HG03354 (cell line): ENCODE results near the gene SLTM.
"Not testable (repeated sequence)": the region's sequence is repeated elsewhere in the genome, so short reads cannot be mapped to it uniquely, and the experiment has no call there.

Experiments used
- ATAC-seq: cut with Tn5 transposase; IDR thresholded peaks from one replicate; pipeline ENCODE4 v1.9.1; 2021; ENCODE audit warnings: mild to moderate bottlenecking; ENCODE audit not compliant: unreplicated experiment, poor library complexity, severe bottlenecking

The SLTM gene

DNA sequence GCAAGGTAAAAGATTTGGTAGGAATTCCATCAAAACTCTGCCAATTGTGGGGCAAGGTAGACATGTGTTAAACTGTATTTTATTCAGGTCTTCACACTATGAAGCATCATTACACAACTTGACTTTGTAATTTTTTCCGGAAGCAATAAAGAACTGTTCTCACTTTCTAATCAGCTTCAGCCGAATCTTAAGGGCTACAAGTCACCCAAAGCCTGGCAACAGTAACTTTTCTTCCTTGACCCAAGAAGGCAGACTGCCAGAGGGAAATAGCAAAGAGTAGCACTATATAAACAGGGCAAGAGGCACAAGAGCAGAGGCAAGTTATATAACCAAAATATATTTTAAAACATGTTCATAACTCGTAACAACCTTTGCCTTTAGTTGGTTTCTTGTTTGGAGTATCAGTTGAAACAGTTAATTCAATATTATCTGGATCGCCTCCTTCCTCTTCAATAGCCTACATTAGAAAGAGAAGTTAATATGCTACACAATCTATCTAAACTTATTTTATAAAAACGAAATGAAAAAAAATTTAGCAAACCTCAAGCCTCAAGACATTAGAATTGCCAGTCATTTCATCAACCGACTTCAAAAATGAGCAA lies 1.4 kb downstream of the SLTM start:
- ATAC-seq, result no peak

DNA sequence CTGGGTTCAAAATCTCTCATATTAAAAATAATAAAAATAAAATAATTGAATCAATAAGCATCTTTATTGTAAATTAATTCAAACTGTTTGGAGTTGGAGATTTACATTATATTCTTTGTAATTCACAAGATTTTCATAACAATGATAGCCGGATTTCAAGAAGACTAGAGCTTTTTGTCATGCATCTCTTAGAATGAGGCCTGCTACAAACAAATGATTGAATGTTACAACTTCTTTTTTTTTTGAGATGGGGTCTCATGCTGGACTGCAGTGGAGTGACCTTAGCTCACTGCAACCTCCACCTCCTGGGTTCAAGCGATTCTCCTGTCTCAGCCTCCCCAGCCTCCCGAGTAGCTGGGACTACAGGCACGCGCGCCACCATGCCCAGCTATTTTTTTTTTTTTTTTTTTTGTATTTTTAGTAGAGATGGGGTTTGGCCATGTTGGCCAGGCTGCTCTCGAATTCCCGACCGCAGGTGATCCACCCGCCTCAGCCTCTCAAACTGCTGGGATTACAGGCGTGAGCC lies 3.5 kb downstream of the SLTM start:
- no peak for ATAC-seq

DNA sequence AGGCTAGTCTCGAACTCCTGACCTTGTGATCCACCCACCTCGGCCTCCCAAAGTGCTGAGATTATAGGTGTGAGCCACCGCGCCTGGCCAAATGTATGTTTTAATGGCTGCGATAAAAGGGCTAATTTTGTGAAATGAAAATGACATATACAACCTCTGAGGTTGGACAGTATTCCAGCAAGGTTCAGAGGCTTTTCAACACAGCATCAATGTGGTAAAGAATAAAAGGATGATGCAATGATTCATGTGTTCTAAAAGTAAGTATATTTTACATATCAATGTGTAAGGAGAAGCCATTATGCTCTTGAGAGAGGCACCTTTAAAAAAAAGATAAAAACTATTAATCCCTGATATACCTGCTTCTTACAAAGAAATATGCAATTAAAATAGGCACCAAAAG lies 6.7 kb downstream of the SLTM start:
- ATAC-seq, result no peak

DNA sequence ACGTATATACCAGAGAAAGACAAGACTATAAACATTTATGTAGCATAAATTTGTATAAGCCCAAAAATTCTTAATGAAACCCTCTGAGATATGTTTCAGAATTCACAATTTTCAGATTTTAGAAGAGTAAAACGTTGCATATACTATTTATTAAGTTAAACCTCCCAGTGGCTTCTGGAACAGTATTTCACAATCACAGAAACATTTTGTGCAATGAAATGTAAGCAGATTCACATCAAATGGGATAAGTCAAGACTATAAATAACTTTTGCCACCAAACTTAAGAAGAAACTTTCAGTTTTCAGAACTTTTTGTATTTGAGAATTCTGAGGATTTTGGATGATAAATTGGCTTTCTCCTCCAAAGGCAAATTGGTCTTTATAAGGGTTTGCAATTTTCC lies 9.2 kb downstream of the SLTM start:
- no peak for ATAC-seq

- ATAC-seq, result no peak
These were observed 9.7 kb downstream of the SLTM start for GRCh38 chr15:58923696-58924300.

GRCh38 chr15:58923284-58923683 lies 10.2 kb downstream of the SLTM start:
- ATAC-seq, result no peak

- no peak for ATAC-seq
These were observed 12.2 kb downstream of the SLTM start for GRCh38 chr15:58921267-58921790.

DNA sequence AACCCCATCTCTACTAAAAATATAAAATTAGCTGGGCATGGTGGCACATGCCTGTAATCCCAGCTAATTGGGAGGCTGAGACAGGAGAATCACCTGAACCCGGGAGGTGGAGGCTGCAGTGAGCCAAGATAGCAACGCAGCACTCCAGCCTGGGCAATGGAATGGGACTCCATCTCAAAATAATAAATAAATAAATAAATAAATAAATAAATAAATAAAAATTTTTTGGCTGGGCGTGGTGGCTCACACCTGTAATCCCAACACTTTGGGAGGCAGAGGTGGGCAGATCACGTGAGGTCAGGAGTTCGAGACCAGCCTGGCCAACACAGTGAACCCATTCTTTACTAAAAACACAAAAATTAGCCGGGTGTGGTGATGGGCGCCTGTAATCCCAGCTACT lies 13.0 kb downstream of the SLTM start:
- not testable (repeated sequence) for ATAC-seq

DNA sequence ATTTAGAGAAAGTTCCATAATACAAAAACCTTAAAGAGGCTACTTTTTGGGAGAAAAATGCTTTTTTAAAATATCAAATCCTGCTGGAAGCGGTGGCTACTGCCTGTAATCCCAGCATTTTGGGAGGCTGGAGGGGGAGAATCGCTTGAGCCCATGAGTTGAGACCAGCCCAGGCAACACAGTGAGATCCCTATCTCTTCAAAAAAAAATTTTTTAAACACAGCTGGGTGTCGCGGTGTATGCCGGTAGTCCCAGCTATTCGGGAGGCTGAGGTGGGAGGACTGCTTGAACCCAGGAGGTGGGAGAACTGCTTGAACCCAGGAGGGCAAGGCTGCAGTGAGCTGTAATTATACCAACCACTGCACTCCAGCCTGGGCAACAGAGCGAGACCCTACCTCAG lies 14.2 kb downstream of the SLTM start:
- ATAC-seq, result no peak

DNA sequence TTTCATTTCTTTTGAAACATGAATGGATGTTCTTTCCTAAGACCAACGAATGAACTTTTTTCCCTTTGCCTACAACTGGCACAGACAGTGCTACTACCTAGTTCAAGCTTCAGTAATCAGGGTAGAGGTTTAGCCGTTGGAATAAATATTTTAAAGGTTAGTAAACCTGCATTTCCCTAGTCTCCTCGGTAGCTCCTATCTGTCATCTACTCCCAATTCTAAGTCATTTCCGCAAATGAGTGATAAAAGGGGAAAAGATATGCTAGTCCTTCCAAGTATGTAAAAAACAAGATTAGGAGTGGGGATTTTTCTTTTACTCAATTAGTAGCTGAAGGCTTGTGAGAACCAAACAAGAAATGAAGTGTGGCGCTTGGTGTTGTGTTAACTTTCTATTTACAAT lies 15.2 kb downstream of the SLTM start:
- no peak for ATAC-seq

GRCh38 chr15:58917613-58918129 lies 15.8 kb downstream of the SLTM start:
- not testable (repeated sequence) for ATAC-seq

GRCh38 chr15:58916962-58917361 lies 16.5 kb downstream of the SLTM start:
- no peak for ATAC-seq

- ATAC-seq, result no peak
These were observed 23.0 kb downstream of the SLTM start for GRCh38 chr15:58910456-58910855.

- no peak for ATAC-seq
These were observed 23.9 kb downstream of the SLTM start for GRCh38 chr15:58909616-58910015.

DNA sequence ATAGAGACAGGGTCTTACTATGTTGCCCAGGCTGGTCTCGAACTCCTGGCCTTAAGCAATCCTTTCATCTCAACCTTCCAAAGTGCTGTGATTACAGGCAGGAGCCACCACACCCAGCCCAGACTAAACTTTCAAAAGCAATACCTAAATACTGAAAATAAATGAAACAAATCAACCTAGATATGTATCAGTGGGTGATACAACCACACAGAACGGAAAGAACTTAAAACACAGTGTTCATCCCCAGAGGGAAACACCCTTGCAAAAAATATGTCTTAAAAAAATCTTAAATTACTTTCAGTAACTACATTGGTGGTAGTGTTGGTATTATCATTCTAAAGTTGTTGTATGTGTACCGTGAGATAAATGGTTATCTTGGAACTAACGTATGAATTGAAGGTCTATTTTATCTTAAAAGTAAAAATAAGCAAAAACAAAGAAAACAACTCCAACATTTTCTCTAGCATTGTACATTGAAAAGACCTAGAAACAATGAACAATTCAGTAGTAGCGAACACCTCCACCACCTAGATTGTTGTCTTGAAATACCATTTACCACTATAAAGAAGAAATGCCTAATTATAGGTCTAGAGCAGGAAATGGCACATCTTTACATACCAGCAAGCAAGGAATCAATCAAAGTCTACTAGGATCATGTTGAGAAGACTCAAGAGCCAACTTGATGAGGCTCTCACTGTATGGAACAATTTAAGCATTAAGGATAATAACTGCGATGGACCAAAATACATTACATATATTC lies 24.7 kb downstream of the SLTM start:
- ATAC-seq, result no peak

GRCh38 chr15:58900631-58901030 lies 32.8 kb downstream of the SLTM start:
- ATAC-seq, result no peak

- ATAC-seq, result no peak
These were observed 35.3 kb downstream of the SLTM start for GRCh38 chr15:58898150-58898680.

GRCh38 chr15:58889363-58889762 lies 44.1 kb downstream of the SLTM start:
- ATAC-seq, result no peak

DNA sequence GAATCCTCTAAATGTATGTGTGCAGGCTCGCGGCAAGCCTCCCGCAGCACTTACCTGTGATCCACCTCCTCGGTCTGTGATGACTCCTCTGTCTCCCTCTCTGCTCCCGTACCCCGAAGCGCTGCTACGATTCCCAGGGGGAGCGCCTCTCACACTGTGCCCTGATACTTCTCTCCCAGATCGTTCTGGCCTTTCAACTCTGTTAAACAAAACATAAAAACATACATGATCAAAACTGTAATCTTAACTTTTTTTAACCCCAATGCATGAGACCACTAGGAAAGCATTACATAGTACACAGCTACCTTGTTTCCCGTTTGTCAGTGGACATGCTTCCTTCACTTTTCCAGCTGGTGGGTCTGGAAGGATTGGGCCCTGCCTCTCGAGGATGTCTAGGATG lies 46.6 kb downstream of the SLTM start:
- no peak for ATAC-seq

DNA sequence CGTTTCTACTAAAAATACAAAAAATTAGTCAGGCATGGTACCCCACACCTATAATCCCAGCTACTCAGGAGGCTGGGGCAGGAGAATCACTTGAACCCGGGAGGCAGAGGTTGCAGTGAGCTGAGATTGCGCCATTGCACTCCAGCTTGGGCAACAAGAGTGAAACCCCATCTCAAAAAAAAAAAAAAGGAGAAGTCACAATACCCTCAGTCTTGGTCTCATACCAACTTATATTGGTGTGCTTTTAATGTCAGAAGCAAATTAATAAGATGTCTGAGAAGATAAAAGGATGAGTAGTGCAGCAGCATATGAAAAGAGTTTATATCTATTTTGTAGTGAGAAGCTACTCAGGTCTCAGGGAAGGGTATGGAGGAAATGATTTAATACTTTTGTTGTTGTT lies 49.6 kb downstream of the SLTM start:
- ATAC-seq, result not testable (repeated sequence)
